Ascending aorta (tissue), 2 donors: ENCODE data around the gene CDRT15L2. TPM values are rescaled to one million over a fixed set of nuclear protein-coding genes. Genes with fewer than 3 reads are reported as not detected.
"Not testable (repeated sequence)": the region's sequence is repeated elsewhere in the genome, so short reads cannot be mapped to it uniquely, and the experiment has no call there.

Experiments used
- DNase-seq, 2 donors: peaks; one replicate each; pipeline ENCODE4 v3.0.0-alpha.2; 2019; ENCODE audit warnings: low spot score in 2 of 2
- H3K27ac ChIP-seq, 2 donors: fragments of 200-600 bp; sonication (generic); one replicate each; pipeline ENCODE4 v1.5.1; 2016 to 2017; ENCODE audit warnings: mild to moderate bottlenecking in 1 of 2
- H3K27me3 ChIP-seq: fragments of 200-600 bp; sonication (generic); one replicate; pipeline ENCODE4 v1.5.1; 2017
- H3K36me3 ChIP-seq, 2 donors: fragments of 200-600 bp; sonication (generic); one replicate each; pipeline ENCODE4 v1.5.1; 2016
- H3K4me1 ChIP-seq, 2 donors: fragments of 200-600 bp; sonication (generic); one replicate each; pipeline ENCODE4 v1.5.1; 2016 to 2017; ENCODE audit warnings: mild to moderate bottlenecking in 1 of 2
- H3K4me3 ChIP-seq, 2 donors: fragments of 200-600 bp; sonication (generic); one replicate each; pipeline ENCODE4 v1.5.1; 2016 to 2017; ENCODE audit warnings: mild to moderate bottlenecking in 1 of 2
- H3K9me3 ChIP-seq, 2 donors: fragments of 200-600 bp; sonication (generic); one replicate each; pipeline ENCODE4 v1.5.1; 2016
- intact Hi-C: fragments of 100-400 bp; cut with DNase I; formaldehyde crosslinking; loops from one replicate; pipeline ENCODE4 v1.15.1; 2023
- total RNA-seq: library from RNA; depleted of rRNA; stranded (reverse); fragments of >200 nt; gene quantifications from one replicate; pipeline ENCODE4 v1.1.0, GENCODE V29; 2016
- TF ChIP-seq, protein P1 (sequence below), 3 experiments: fragments of 200-600 bp in 2 of 3; fragments of 450-650 bp in 1 of 3; sonication (generic) in 2 of 3; IDR thresholded peaks; one replicate each; pipeline ENCODE4 v1.5.1; 2016 to 2019; ENCODE audit warnings: antibody characterized with exemption in 3 of 3, mild to moderate bottlenecking in 1 of 3, moderate library complexity in 1 of 3

The CDRT15L2 gene
- total RNA-seq, 1 donor from 2014 or later: not detected

- H3K36me3 ChIP-seq, H3K27ac ChIP-seq, intact Hi-C loops, H3K9me3 ChIP-seq, H3K4me3 ChIP-seq, DNase-seq, H3K4me1 ChIP-seq, H3K27me3 ChIP-seq: not testable (repeated sequence)
These were observed 20.5 kb upstream of the CDRT15L2 start for GRCh38 chr17:20559018-20559417.

- no peak for DNase-seq
- Histone ChIP-seq H3K4me1 (no peaks in the 10 kb centered on the region), H3K27ac (no peak overlapping the region), H3K27me3 (no peaks in the 10 kb centered on the region), H3K4me3 (no peak overlapping the region), H3K36me3 (no peaks in the 10 kb centered on the region), H3K9me3 (no peaks in the 10 kb centered on the region)
- TF ChIP-seq, protein P1, sequence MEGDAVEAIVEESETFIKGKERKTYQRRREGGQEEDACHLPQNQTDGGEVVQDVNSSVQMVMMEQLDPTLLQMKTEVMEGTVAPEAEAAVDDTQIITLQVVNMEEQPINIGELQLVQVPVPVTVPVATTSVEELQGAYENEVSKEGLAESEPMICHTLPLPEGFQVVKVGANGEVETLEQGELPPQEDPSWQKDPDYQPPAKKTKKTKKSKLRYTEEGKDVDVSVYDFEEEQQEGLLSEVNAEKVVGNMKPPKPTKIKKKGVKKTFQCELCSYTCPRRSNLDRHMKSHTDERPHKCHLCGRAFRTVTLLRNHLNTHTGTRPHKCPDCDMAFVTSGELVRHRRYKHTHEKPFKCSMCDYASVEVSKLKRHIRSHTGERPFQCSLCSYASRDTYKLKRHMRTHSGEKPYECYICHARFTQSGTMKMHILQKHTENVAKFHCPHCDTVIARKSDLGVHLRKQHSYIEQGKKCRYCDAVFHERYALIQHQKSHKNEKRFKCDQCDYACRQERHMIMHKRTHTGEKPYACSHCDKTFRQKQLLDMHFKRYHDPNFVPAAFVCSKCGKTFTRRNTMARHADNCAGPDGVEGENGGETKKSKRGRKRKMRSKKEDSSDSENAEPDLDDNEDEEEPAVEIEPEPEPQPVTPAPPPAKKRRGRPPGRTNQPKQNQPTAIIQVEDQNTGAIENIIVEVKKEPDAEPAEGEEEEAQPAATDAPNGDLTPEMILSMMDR (IDR thresholded peaks at IDR 0.05): no peak
- intact Hi-C loops: no loop called here
These were observed 16.9 kb upstream of the CDRT15L2 start for GRCh38 chr17:20562587-20562986.

DNA sequence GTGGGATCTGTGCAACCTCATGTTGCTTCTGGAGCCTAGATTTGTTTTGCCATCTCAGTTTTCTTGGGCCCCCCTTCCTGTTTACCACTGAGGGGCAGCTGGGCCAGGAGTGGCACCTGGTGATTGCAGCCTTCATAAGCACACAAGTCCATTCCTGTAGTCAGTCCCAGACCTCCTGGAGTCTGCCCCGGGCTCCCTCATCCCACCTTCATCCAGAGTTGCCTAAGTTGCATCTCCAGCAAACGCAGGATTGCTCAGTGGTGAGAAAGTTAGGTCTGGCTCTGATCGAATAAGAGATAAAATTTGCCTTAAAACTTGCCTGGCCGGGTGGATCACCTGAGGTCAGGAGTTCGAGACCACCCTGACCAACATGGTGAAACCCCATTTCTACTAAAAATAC lies 14.3 kb upstream of the CDRT15L2 start:
- H3K4me3 ChIP-seq, H3K27me3 ChIP-seq, H3K4me1 ChIP-seq, intact Hi-C loops, H3K9me3 ChIP-seq, H3K27ac ChIP-seq, H3K36me3 ChIP-seq: not testable (repeated sequence)
- peak in 1 of 2 donors; percentile 16 for DNase-seq

DNA sequence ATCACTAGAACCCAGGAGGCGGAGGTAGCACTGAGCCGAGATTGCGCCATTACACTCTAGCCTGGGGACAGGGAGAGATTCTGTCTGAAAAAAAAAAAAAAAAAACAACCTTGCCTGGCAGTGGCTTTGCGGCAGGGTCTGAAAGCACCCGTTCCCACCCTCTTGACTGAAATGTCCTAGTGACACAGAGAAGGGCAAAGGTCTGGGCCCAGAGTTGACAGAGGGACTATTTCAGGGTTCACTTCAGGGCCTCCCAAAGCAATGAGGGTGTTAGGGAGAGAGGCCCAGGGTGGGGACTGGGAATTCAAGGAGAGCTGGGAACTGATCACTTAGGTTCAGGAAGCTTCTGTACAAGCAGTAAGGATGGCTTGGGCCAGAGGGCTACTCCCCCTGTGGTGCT lies 13.8 kb upstream of the CDRT15L2 start:
- Histone ChIP-seq H3K4me3 (no peak overlapping the region), H3K4me1 (no peaks in the 10 kb centered on the region), H3K27ac (no peak overlapping the region), H3K36me3 (no peaks in the 10 kb centered on the region), H3K9me3 (no peaks in the 10 kb centered on the region), H3K27me3 (no peaks in the 10 kb centered on the region)
- TF ChIP-seq, protein P1 (IDR thresholded peaks at IDR 0.05): no peak
- intact Hi-C loops: no loop called here
- peak in 1 of 2 donors; percentile 18 for DNase-seq

GRCh38 chr17:20566736-20567135 lies 12.8 kb upstream of the CDRT15L2 start:
- peak in 1 of 2 donors; percentile 22 for DNase-seq
- H3K36me3 ChIP-seq, H3K9me3 ChIP-seq, H3K4me3 ChIP-seq, H3K4me1 ChIP-seq, H3K27me3 ChIP-seq, intact Hi-C loops, H3K27ac ChIP-seq: not testable (repeated sequence)

DNA sequence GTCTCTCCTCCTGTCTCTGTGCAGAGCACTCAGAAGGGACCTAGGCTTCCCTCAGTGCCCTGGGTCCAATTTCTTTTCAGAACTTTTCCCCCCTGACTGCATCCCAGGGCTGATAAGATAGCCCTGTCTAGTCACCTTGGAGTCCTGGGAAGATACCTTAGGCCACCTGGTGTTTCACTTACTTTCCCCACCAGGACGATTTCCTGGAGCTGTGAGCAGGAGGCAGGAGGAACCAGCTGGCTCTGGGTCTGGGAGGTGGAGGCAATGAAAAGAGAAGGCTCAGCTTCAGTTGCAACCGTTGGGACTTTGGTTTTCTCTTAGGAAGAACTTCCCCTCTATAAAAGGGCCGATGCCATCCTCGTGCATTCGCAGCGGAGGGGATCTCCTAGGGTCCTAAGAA lies 12.1 kb upstream of the CDRT15L2 start:
- H3K36me3 ChIP-seq, H3K9me3 ChIP-seq, intact Hi-C loops, H3K27ac ChIP-seq, H3K27me3 ChIP-seq, H3K4me1 ChIP-seq, H3K4me3 ChIP-seq, DNase-seq: not testable (repeated sequence)

- H3K4me3 ChIP-seq, intact Hi-C loops, H3K27ac ChIP-seq, H3K4me1 ChIP-seq, H3K36me3 ChIP-seq, H3K9me3 ChIP-seq, H3K27me3 ChIP-seq: not testable (repeated sequence)
- peak in 1 of 2 donors; percentile 51 for DNase-seq
These were observed 10.9 kb upstream of the CDRT15L2 start for GRCh38 chr17:20568604-20569003.

DNA sequence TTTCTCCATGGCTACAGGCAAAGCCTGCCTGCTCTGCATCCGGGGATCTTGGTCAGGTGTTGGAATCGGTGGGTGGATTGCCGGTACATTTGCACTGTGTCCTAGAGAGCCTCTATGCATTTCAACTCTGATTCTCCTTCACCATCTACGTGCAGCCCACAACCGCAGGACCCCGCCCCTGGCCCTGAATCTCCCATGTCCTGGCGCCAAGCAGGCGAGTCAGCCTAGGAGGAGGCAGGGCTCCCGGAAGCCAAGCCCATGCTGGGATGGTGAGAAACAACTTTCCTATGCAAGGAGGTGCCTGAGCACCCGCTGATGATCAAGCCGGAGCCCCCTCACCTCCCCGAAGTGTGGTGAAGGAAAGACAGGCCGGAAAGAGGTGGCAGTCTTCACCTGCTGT lies 7.9 kb upstream of the CDRT15L2 start:
- H3K9me3 ChIP-seq, H3K36me3 ChIP-seq, H3K27me3 ChIP-seq, H3K4me3 ChIP-seq, intact Hi-C loops, DNase-seq, H3K4me1 ChIP-seq, H3K27ac ChIP-seq: not testable (repeated sequence)

- H3K27ac ChIP-seq, H3K4me1 ChIP-seq, DNase-seq, H3K36me3 ChIP-seq, H3K27me3 ChIP-seq, intact Hi-C loops, H3K9me3 ChIP-seq, H3K4me3 ChIP-seq: not testable (repeated sequence)
These were observed 6.3 kb upstream of the CDRT15L2 start for GRCh38 chr17:20573216-20573615.

GRCh38 chr17:20575071-20575470 lies 4.5 kb upstream of the CDRT15L2 start:
- H3K36me3 ChIP-seq, DNase-seq, H3K4me1 ChIP-seq, H3K9me3 ChIP-seq, intact Hi-C loops, H3K27ac ChIP-seq, H3K4me3 ChIP-seq, H3K27me3 ChIP-seq: not testable (repeated sequence)

DNA sequence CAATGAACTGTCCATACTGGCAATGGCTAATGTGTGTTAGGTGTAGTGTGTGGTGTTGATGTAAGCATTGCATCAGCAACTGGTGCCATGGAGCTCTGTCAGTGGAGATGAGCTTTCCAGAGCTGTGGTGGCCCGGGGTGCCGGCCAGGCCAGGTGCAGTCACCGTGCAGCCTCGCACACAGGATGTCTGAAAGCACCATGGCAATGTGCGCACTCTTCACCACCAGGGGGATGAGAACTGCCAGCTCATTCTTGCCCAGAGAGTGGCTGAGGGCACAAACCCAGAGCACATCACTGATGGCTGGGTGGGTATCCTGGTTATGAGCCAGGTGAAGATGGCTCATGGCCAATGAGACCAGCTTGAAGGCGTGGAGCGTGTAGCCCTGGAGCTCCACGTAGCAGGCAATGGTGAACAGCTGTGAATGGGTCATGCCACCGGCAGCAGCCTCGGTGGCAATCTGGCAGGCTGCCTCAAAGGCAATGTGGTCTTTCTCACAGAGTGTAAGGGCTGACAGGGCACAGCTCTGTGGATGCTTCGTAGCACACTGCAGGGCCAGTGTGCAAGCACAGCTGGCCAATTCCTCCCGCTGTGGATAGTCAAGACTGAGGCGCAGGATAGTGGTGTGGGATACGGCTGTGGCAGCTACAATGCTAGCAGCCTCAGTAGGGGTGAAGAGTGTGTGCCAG lies 4.5 kb downstream of the CDRT15L2 start:
- H3K27me3 ChIP-seq, H3K27ac ChIP-seq, intact Hi-C loops, H3K4me1 ChIP-seq, DNase-seq, H3K9me3 ChIP-seq, H3K4me3 ChIP-seq, H3K36me3 ChIP-seq: not testable (repeated sequence)

DNA sequence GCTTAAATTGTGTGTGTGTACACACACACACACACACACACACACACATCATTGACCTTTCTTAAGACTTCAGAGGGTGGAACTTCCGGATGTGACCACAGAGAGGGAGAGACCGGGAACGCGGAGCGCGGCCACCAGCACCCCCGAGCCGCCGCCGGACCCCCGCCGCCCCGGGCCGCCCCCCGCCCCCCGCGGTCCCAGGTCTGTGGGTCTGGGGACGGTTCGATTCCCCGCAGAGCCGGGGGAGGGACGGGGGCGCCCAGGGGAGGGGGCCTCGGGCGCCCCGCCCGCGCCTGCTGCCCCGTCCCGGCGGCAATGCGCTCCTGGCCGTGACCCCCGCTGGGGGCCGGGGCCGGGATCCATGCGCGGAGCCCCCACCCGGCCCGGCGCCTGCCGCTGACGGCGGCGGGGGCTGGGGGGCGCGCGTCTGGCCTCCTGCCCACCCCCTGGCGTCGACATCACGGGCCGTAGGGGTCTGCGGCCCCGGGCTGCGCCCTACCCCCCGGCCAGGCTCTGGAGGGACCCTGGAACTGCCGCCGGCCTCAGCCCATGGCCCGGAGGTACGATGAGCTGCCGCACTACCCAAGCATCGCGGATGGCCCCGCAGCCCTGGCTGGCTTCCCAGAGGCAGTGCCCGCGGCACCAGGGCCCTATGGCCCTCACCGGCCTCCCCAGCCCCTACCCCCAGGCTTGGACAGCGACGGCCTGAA lies 9.4 kb downstream of the CDRT15L2 start:
- H3K4me3 ChIP-seq, H3K27me3 ChIP-seq, DNase-seq, H3K27ac ChIP-seq, H3K9me3 ChIP-seq, H3K36me3 ChIP-seq, intact Hi-C loops, H3K4me1 ChIP-seq: not testable (repeated sequence)
